Colonic mucosa (tissue), 4 donors: ENCODE results near the gene MCM9. TPM values are rescaled to one million over a fixed set of nuclear protein-coding genes. Genes with fewer than 3 reads are reported as not detected.

ENCODE experiments used
- DNase-seq: peaks from one replicate; pipeline ENCODE4 v3.0.0-alpha.2; 2020
- H3K27ac ChIP-seq: fragments of 200-600 bp; one replicate; pipeline ENCODE4 v1.8.0; 2021
- H3K27me3 ChIP-seq: fragments of 200-600 bp; one replicate; pipeline ENCODE4 v1.8.0; 2021
- H3K36me3 ChIP-seq: fragments of 200-600 bp; one replicate; pipeline ENCODE4 v1.8.0; 2021
- H3K4me1 ChIP-seq: fragments of 200-600 bp; one replicate; pipeline ENCODE4 v1.8.0; 2021; ENCODE audit warnings: mild to moderate bottlenecking
- H3K4me3 ChIP-seq: fragments of 200-600 bp; one replicate; pipeline ENCODE4 v1.8.0; 2021
- H3K9ac ChIP-seq, 2 donors: one replicate each; pipeline ENCODE4 v1.7.0; 2013; ENCODE audit warnings: control low read depth in 2 of 2, low read depth in 2 of 2, low read length in 2 of 2
- H3K9me3 ChIP-seq: fragments of 200-600 bp; one replicate; pipeline ENCODE4 v1.8.0; 2021
- intact Hi-C: fragments of 100-400 bp; cut with DNase I; formaldehyde crosslinking; loops from one replicate; pipeline ENCODE4 v1.14.1; 2022
- total RNA-seq, 2 donors: library from RNA; stranded (reverse); fragmentation: NEBNext Ultra II Directional in 1 of 2; extraction: Animal tissue kit (Norgen Biotek cat#: 25700) in 1 of 2; gene quantifications; one replicate each; pipeline ENCODE4 v1.2.1, GENCODE V29; 2021
- TF ChIP-seq, protein P1 (sequence below): fragments of 200-600 bp; IDR thresholded peaks from one replicate; pipeline ENCODE4 v1.8.0; 2022; ENCODE audit warnings: antibody characterized with exemption, mild to moderate bottlenecking
- donor health status: healthy.
- donor health status: DM: no; HTN: no; CAD: no.
- donor health status: DM: no; HTN: no; CAD: no.

The MCM9 gene
- total RNA-seq, 2 donors from 2014 or later: 14.3 to 18.5 TPM

GRCh38 chr6:118881440-118882313 lies 53.3 kb downstream of the MCM9 start:
- Histone ChIP-seq H3K9me3 (no peaks in the 10 kb centered on the region), H3K9ac (no peak overlapping the region), H3K27me3 (no peaks in the 10 kb centered on the region), H3K36me3 (no peaks in the 10 kb centered on the region), H3K4me1 (no peaks in the 10 kb centered on the region), H3K27ac (no peak overlapping the region), H3K4me3 (no peak overlapping the region)
- intact Hi-C loops: no loop called here
- no peak for DNase-seq
- TF ChIP-seq, protein P1, sequence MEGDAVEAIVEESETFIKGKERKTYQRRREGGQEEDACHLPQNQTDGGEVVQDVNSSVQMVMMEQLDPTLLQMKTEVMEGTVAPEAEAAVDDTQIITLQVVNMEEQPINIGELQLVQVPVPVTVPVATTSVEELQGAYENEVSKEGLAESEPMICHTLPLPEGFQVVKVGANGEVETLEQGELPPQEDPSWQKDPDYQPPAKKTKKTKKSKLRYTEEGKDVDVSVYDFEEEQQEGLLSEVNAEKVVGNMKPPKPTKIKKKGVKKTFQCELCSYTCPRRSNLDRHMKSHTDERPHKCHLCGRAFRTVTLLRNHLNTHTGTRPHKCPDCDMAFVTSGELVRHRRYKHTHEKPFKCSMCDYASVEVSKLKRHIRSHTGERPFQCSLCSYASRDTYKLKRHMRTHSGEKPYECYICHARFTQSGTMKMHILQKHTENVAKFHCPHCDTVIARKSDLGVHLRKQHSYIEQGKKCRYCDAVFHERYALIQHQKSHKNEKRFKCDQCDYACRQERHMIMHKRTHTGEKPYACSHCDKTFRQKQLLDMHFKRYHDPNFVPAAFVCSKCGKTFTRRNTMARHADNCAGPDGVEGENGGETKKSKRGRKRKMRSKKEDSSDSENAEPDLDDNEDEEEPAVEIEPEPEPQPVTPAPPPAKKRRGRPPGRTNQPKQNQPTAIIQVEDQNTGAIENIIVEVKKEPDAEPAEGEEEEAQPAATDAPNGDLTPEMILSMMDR: no peak

- no peak overlapping the region for H3K4me3 ChIP-seq
- no peaks in the 10 kb centered on the region for H3K27me3 ChIP-seq
- no peak for DNase-seq
- no peaks in the 10 kb centered on the region for H3K36me3 ChIP-seq
- no peak overlapping the region for H3K9ac ChIP-seq
- H3K27ac ChIP-seq: no peak overlapping the region
- intact Hi-C loops: no loop called here
- H3K9me3 ChIP-seq: no peaks in the 10 kb centered on the region
- H3K4me1 ChIP-seq: no peaks in the 10 kb centered on the region
- TF ChIP-seq, protein P1: no peak
Observed at GRCh38 chr6:118877806-118878205, 57.2 kb downstream of the MCM9 start.

DNA sequence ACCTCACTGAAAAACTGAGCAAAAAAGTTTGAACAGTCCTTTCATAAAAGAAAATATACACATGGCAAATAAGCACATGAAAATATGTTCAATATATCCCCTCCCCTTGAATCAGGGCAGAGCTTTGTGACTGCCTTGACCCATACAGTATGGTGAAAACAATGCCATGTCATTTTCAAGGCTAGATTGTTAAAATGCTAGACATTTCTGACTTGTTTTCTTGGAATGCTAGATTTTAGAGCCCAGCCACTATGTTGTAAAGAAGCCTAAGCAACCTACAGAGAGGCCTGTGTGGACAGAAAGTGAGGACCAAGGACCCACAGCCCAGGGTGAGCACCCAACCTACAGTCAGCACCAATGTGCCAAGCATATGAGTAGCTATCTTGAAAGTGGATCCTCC lies 58.1 kb downstream of the MCM9 start:
- Histone ChIP-seq H3K9me3 (no peaks in the 10 kb centered on the region), H3K4me3 (no peak overlapping the region), H3K9ac (no peak overlapping the region), H3K4me1 (no peaks in the 10 kb centered on the region), H3K27ac (no peak overlapping the region), H3K36me3 (no peaks in the 10 kb centered on the region), H3K27me3 (no peaks in the 10 kb centered on the region)
- no peak for DNase-seq
- intact Hi-C loops: no loop called here
- TF ChIP-seq, protein P1: no peak

DNA sequence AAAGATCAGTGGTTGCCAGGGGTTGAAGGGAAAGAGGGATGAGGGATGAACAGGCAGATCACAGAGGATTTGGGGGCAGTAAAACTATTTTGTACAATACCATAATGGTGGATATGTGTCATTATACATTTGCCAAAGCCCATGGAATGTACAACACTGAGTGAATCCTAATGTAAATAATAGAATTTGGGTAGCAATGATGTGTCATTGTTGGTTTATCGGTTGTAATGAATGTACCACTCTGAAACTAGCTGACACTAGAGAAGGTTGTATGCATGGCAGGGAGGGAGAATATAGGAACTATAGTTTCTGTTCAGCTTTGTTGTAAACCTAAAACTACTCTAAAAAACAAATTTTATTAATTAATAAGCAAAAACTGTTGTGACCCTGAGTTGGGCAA lies 58.8 kb downstream of the MCM9 start:
- DNase-seq: no peak
- no peaks in the 10 kb centered on the region for H3K4me1 ChIP-seq
- no peaks in the 10 kb centered on the region for H3K36me3 ChIP-seq
- H3K27me3 ChIP-seq: no peaks in the 10 kb centered on the region
- H3K27ac ChIP-seq: no peak overlapping the region
- TF ChIP-seq, protein P1: no peak
- H3K4me3 ChIP-seq: no peak overlapping the region
- H3K9me3 ChIP-seq: no peaks in the 10 kb centered on the region
- no peak overlapping the region for H3K9ac ChIP-seq
- intact Hi-C loops: no loop called here

- no peak for DNase-seq
- Histone ChIP-seq H3K36me3 (no peaks in the 10 kb centered on the region), H3K4me1 (no peaks in the 10 kb centered on the region), H3K27me3 (no peaks in the 10 kb centered on the region), H3K9me3 (no peaks in the 10 kb centered on the region), H3K4me3 (no peak overlapping the region), H3K27ac (no peak overlapping the region), H3K9ac (no peak overlapping the region)
- TF ChIP-seq, protein P1: no peak
- intact Hi-C loops: no loop called here
Observed at GRCh38 chr6:118875672-118876071, 59.3 kb downstream of the MCM9 start.
